HG03558 (cell line): ENCODE results near the gene SLC24A3.

Experiments
- ATAC-seq: cut with Tn5 transposase; IDR thresholded peaks from one replicate; pipeline ENCODE4 v1.9.1; 2021; ENCODE audit warnings: moderate number of reproducible peaks; ENCODE audit not compliant: unreplicated experiment; ENCODE audit errors: extremely low read depth

Gene SLC24A3

GRCh38 chr20:19486446-19486845 lies 274.0 kb downstream of the SLC24A3 start:
- no peak for ATAC-seq

GRCh38 chr20:19487420-19487819 lies 275.0 kb downstream of the SLC24A3 start:
- no peak for ATAC-seq

GRCh38 chr20:19491241-19491640 lies 278.8 kb downstream of the SLC24A3 start:
- no peak for ATAC-seq

- ATAC-seq, result no peak
These were observed 279.7 kb downstream of the SLC24A3 start for GRCh38 chr20:19492116-19492515.

- no peak for ATAC-seq
These were observed 280.4 kb downstream of the SLC24A3 start for GRCh38 chr20:19492687-19493336.

- ATAC-seq, result no peak
These were observed 281.5 kb downstream of the SLC24A3 start for GRCh38 chr20:19493794-19494495.

GRCh38 chr20:19495905-19496703 lies 283.7 kb downstream of the SLC24A3 start:
- no peak for ATAC-seq

- no peak for ATAC-seq
These were observed 284.6 kb downstream of the SLC24A3 start for GRCh38 chr20:19497064-19497463.

- ATAC-seq, result no peak
These were observed 286.3 kb downstream of the SLC24A3 start for GRCh38 chr20:19498756-19499155.

GRCh38 chr20:19501476-19502115 lies 289.2 kb downstream of the SLC24A3 start:
- no peak for ATAC-seq

- no peak for ATAC-seq
These were observed 289.7 kb downstream of the SLC24A3 start for GRCh38 chr20:19502169-19502568.

GRCh38 chr20:19504251-19504650 lies 291.8 kb downstream of the SLC24A3 start:
- ATAC-seq, result no peak

GRCh38 chr20:19506021-19506420 lies 293.6 kb downstream of the SLC24A3 start:
- ATAC-seq, result no peak

- ATAC-seq, result no peak
These were observed 296.0 kb downstream of the SLC24A3 start for GRCh38 chr20:19508449-19508848.

- no peak for ATAC-seq
These were observed 298.2 kb downstream of the SLC24A3 start for GRCh38 chr20:19510611-19511010.

GRCh38 chr20:19511931-19512330 lies 299.5 kb downstream of the SLC24A3 start:
- ATAC-seq, result no peak

GRCh38 chr20:19512886-19513677 lies 300.6 kb downstream of the SLC24A3 start:
- ATAC-seq, result no peak

GRCh38 chr20:19515074-19515473 lies 302.6 kb downstream of the SLC24A3 start:
- no peak for ATAC-seq

- ATAC-seq, result no peak
These were observed 307.0 kb downstream of the SLC24A3 start for GRCh38 chr20:19519466-19519865.

GRCh38 chr20:19520261-19520660 lies 307.8 kb downstream of the SLC24A3 start:
- ATAC-seq, result no peak
